ENCODE measurements around the gene GPRC5D.

Gene GPRC5D

GRCh38 chr12:12952036-12952435 is at the start of gene GPRC5D:
TSS of gene GPRC5D (minus strand) at chr12:12952170. CDS start at chr12:12950384, 1,786 bp downstream.
- no peak for DNase-seq

GRCh38 chr12:13001775-13002040 is 49.7 kb upstream of the GPRC5D start:
- no peak for DNase-seq

GRCh38 chr12:13000925-13001774 is 49.2 kb upstream of the GPRC5D start:
- DNase-seq: peak; percentile 78

DNA sequence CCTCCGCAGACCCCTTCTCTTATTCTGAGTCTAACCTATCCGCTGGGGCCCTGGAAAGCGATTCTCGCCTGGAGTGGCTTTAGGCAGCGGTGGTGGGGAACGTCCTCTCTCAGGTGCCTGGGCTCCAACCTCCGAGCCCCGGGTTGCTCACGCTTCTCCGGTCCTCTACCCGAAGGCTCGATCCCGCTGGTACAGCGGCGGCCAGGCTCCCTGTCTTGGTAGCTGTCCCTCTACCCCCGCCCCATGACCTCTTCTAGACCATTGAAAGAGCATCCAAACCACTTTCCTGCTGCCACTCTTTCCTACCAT is 48.6 kb upstream of the GPRC5D start:
- no peak for DNase-seq

DNA sequence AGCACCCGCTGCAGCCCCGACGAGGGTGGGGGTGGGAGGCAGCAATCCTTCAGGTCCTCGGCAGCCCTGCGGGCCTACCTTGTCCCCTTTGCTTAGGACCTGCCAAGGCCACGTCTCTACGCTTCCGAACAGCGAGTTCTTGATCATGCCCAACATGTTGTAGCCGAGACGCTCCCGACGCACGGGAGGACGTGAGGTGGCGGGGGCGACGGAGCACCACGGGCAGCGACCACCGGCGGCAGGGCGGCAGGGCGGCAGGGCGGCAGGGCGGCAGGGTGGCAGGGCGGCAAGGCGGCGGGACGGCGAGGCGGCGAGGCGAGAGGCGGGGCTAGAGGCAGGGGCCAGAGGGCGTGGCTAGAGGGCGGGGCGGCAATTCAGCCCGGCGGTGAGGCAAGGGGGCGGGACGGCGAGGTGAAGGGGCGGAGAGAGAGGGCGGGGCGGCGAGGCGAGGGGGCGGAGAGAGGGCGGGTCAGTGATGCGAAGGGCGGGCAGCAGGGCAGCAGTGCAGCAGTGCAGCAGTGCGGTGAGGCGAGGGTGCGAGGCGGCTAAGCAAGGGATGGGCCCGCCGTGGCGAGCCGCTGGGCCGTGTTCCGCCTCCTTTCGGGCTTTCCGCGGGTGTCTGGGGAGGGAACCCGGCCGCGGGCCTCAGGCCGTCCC is 48.1 kb upstream of the GPRC5D start, which contains the start of gene HEBP1:
HEBP1 (minus strand) TSS at position 307 of the 657 bp plus-strand sequence; CDS start at position 156, 151 bp downstream.
- peak; percentile 98 for DNase-seq

- DNase-seq: no peak
Measured at GRCh38 chr12:12999271-12999958, 47.4 kb upstream of the GPRC5D start.

- no peak for DNase-seq
Measured at GRCh38 chr12:12998248-12998647, 46.3 kb upstream of the GPRC5D start.

GRCh38 chr12:12997734-12998133 is 45.8 kb upstream of the GPRC5D start:
- DNase-seq: no peak

GRCh38 chr12:12997156-12997555 is 45.2 kb upstream of the GPRC5D start:
- no peak for DNase-seq

GRCh38 chr12:12996209-12996608 is 44.2 kb upstream of the GPRC5D start:
- no peak for DNase-seq

DNA sequence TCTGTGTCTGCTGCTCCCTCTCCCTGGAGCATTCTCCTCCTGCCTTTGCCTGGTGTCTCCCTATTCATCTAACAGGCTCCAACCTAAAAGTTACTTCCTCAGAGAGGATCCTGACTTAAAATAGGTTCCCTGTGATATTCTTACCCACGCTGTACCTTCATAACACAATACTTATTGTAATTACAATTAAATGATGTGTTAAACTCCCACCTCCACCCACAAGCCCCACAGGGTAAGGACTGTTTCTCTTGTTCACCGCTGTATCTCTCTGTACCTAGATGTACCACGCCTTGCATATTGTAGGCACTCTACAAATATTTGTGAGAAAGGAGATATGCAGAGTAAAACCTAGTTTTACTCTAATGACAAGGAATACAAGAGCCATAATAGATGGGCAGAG is 43.1 kb upstream of the GPRC5D start:
- DNase-seq: no peak

DNA sequence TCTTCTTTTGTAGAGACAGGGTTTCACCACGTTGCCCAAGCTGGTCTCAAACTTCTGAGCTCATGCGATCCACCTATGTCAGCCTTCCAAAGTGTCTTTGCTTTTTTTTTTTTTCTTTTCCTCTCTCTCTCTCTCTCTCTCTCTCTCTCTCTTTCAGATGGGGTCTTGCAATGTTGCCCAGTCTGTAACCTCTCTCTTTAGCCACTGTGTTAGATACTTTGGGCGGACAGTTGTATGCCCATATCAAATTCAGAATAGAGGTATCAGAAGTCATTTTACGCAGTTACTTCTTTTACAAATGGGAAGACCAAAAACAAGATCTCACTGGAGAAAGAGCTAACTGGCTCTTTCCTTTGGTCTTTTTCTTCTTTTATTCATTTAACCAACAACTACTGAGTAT is 41.4 kb upstream of the GPRC5D start:
- no peak for DNase-seq

DNA sequence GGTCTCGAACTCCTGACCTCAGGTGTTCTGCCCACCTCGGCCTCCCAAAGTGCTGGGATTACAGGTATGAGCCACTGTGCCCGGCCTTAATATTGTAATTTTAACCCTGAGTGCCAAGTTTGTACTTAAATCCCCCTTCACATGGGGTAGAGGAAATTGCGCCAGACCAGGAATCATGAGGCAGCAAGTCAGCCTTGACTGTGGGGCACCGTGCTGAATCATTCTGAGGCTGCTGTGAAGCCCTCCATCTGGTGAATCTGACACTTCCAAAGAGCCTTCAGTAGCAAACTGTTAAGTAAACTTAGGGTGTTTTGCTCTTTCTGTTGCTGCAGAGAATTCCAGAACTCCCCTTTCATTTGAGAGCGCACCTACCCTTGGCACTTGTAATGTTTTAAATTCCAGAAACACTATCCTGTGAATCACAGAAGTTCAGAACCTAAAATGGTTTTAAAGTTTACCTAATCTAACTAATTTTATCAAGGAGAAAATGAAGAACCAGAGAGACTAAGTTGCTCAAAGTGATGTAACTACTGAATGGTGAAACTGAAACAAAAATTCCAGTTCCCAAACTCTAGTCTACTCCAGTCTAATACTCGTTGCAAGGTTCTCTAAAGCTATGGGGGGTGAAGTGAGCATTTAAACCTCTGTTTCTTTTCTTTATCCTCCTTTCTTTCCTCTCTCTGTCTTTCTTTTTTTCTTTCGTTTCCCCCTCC is 40.6 kb upstream of the GPRC5D start:
- peak; percentile 37 for DNase-seq

DNA sequence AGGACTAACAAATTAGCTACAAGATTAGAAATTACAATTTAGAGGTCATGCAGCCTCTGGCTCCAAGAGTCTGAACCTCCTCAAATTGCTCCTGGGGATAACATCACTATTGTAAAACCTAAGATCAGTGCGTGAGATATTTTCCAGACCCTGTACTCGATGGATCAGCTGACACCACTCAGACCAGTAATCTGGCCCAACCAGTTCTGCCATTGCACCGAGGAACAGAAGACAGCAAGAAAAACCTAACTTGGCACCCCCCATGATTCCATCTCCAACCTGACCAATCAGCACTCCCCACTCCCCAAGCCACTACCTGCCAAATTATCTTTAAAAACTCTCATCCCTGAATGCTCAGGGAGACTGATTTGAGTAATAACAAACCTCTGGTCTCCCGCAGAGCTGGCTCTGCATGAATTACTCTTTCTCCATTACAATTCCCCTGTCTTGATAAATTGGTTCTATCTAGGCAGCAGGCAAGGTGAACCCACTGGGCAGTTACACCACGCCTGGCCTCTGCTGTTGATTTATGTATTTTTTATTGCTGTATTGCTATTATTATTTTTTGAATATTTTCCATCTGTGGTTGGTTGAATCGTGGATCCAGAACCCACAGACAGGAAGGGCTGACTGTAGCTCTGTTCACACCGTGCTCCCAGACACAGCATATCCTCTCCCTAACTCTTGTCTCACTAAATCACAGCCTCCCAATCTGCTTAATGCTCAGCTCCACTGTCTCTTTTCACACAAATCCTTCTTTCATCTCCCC is 38.9 kb upstream of the GPRC5D start:
- no peak for DNase-seq

- DNase-seq: no peak
Measured at GRCh38 chr12:12987421-12987820, 35.5 kb upstream of the GPRC5D start.

DNA sequence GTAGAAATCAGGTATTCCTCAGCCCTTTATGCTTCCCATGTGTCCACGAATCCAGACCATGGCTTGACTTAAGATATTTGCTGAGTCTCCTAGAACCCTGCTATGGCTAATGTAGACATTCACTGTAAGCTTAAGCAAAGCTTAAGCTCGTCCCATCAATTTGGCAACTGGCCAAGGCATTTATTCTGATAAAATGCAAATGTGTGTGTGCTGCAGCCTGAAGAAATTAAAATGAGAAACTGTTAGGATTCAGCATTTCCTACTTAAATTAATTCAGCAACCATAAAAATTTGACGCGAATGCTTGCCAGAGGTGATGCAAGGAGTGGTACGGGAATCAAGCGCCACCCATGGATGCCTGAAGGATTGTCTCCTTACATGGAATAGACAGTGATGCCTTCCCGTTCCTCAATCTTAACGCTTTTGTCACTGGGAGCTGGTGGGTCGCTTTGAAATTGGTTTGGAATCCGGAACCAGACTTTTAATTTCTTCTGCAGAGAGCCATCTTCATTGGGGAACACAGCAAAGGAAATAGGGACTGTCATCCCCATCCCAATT is 34.9 kb upstream of the GPRC5D start:
- no peak for DNase-seq

DNA sequence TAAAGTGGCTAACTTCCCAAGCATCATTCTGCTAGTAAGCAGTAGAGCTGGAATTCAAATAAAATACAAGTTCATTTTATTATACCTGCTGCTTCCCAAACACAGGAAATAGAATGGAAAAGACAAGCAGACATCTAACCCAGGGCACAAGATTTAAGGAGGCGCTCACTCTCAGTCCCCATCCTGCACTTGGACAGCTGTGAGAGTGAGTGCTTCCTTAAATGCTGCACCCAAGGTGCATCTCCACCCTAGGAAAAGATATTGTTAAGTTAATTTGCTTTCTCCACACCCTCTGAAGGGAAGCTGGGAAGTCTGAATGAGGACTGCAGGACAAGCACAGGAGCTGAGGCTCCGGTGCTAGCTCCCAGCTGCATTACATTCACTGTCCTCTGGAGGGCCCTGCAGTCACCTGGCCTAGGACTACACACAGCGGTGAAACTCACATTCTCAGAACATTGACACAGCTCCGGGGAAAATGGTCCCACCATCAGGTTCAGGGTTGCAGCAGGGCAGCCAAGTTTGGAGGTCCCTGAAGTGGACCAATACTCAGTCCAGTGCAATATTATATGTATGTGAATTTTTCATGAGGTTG is 33.9 kb upstream of the GPRC5D start:
- DNase-seq: no peak

GRCh38 chr12:12984149-12984548 is 32.2 kb upstream of the GPRC5D start:
- no peak for DNase-seq

- peak; percentile 38 for DNase-seq
Measured at GRCh38 chr12:12983420-12984035, 31.6 kb upstream of the GPRC5D start.

DNA sequence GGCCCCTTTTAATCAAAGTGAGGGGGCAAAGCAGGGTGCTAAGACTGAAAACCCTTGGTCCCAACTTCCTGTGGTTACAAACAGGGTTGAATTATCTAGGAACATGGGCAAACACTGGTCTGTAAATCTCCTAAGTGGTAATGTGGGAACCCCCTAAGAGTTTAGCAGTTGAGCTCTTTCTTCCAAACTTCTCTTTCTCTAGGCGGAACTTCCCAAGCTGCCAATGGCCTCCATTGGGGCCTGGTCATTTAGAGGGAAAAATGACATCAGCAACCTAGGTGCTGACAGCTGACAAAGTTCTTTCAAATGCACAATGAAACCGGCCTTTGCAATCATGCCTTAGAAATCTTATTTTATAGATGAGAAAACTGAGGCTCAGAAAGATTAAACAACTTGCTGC is 30.4 kb upstream of the GPRC5D start:
- no peak for DNase-seq

- DNase-seq: peak; percentile 76
Measured at GRCh38 chr12:12979731-12980259, 27.8 kb upstream of the GPRC5D start.
